Stimulated activated naive CD8-positive, alpha-beta T cell treated with anti-CD3 and anti-CD28 coated beads, Interleukin-15, Interleukin-2, amounts not matched to agents 100 ng/mL and 50 ng/mL, for 24 hours (primary cell): ENCODE results near the gene H6PD.

ENCODE experiments used
- H3K27ac Mint-ChIP-seq: one replicate; pipeline ENCODE4 v1.8.0; 2021; ENCODE audit warnings: mild to moderate bottlenecking, mixed read lengths
- H3K27me3 Mint-ChIP-seq: one replicate; pipeline ENCODE4 v1.8.0; 2021; ENCODE audit warnings: mixed read lengths
- H3K36me3 Mint-ChIP-seq: one replicate; pipeline ENCODE4 v1.8.0; 2021; ENCODE audit warnings: low read depth, mixed read lengths
- H3K4me1 Mint-ChIP-seq: one replicate; pipeline ENCODE4 v1.8.0; 2021; ENCODE audit warnings: low read depth, mixed read lengths
- H3K4me3 Mint-ChIP-seq: one replicate; pipeline ENCODE4 v1.8.0; 2021; ENCODE audit warnings: mild to moderate bottlenecking, mixed read lengths
- H3K9me3 Mint-ChIP-seq: one replicate; pipeline ENCODE4 v1.8.0; 2021; ENCODE audit warnings: mixed read lengths

H6PD gene

DNA sequence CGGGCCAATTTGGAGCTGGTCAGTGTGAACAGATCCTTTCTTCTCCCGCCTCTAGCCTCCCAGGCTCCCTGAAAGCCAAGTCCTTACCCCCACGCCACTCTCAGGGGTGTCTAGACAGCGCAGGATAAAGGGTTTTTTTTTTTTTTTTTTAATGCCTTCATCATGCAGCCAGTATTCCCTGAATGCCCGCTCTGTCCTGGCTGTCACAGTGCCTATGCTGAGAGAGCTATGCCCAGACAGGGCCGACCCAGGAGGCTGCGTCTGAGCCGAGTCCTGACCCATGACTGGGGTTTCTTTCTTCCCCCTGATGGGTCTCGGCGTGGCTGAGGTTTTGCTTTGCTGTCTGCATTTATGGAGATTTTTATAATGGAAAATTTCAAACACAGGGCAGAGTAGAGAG, 76.5 kb downstream of the H6PD start:
- Mint-ChIP-seq H3K4me3 (no peak overlapping the region), H3K4me1 (peaks cover 19% of the 10 kb centered on the region), H3K36me3 (no peaks in the 10 kb centered on the region), H3K27ac (no peak overlapping the region), H3K27me3 (no peaks in the 10 kb centered on the region), H3K9me3 (no peaks in the 10 kb centered on the region)

DNA sequence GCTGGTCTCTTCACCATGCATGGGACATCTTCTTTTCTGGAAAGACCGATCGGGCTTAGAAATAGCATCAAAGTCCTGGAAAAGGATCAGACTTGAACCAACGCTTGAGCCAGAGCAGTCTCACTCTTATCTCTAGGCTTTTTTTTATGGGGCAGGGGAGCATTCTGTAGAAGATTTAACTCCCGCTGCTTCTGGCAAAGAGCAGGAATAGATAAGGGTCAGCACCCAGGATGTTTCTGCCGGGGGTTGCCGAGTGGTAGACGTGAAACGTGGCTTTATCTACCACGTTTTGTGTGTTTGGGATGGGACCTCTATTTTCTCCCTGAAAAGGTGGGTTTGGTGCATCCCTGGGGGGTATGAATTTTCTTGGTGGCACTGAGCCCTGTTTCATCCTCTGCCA, 76.9 kb downstream of the H6PD start:
- peaks cover 22% of the 10 kb centered on the region for H3K4me1 Mint-ChIP-seq
- no peak overlapping the region for H3K27ac Mint-ChIP-seq
- no peaks in the 10 kb centered on the region for H3K9me3 Mint-ChIP-seq
- no peaks in the 10 kb centered on the region for H3K36me3 Mint-ChIP-seq
- no peaks in the 10 kb centered on the region for H3K27me3 Mint-ChIP-seq
- no peak overlapping the region for H3K4me3 Mint-ChIP-seq

DNA sequence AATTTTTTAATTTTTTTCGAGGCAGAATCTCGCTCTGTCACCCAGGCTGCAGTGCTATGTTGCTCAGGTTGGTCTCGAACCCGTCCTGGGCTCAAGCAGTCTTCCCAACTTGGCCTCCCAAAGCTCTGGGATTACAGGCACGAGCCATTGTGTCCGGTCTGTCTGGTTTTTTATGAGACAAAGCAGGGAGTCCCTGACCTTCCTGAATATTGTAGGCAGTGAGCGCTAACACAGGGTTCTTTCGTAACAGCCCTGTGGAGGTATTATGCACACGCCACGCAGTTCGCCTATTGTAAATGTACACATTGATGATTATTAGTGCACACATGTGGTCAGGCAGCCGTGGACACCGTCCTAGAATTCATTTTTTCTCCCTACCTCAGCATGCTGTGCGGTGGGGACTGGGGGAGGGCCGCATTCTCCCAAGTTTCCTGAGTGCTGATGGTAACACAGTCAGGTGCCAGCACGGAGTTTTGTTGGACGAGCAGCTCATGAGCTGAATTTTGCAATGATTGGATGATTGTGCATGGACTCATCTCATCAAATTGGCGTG, 77.7 kb downstream of the H6PD start:
- Mint-ChIP-seq H3K4me1 (peaks cover 28% of the 10 kb centered on the region), H3K36me3 (no peaks in the 10 kb centered on the region), H3K27ac (no peak overlapping the region), H3K27me3 (no peaks in the 10 kb centered on the region), H3K9me3 (no peaks in the 10 kb centered on the region), H3K4me3 (no peak overlapping the region)

DNA sequence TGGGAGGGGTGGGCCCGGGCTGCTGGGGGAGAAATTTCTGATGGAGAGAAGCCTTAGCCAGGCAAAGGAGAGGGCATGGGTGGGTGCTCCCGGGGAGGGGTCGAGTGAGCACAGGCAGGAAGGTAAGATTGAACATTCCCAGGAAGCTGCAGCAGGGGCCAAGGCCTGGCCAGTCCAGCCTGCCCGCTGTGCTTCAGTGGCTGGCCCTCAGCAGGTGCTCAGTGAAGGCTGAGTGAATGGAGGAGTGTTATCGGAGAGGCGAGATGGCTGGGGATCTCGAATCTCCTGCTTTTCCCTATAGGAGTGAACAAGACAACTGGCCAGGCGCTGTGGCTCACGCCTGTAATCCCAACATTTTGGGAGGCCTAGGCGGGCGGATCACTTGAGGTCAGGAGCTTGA, 79.0 kb downstream of the H6PD start:
- Mint-ChIP-seq H3K27me3 (no peaks in the 10 kb centered on the region), H3K4me1 (peaks cover 41% of the 10 kb centered on the region), H3K36me3 (no peaks in the 10 kb centered on the region), H3K9me3 (no peaks in the 10 kb centered on the region), H3K4me3 (no peak overlapping the region), H3K27ac (no peak overlapping the region)

DNA sequence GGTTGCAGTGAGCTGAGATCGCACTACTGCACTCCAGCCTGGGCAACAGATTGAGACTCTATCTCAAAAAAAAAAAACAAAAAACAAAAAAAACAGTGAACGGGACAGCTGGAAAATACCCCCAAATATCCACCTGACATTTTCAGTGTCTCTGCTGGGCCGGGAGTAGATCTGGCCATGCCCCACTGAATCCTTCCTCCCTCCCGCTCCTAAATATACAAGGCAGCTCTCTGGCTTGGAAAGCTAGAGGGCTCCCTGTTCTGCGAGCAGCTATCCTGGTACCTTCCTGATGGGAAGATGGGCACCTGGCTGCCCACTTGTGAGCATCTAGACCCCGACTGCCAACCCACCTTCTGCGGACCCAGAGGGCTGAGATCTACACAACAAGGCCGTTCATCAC, 79.5 kb downstream of the H6PD start:
- no peaks in the 10 kb centered on the region for H3K36me3 Mint-ChIP-seq
- H3K27ac Mint-ChIP-seq, result no peak overlapping the region
- H3K9me3 Mint-ChIP-seq, result no peaks in the 10 kb centered on the region
- H3K4me3 Mint-ChIP-seq, result no peak overlapping the region
- H3K4me1 Mint-ChIP-seq, result peaks cover 41% of the 10 kb centered on the region
- H3K27me3 Mint-ChIP-seq, result no peaks in the 10 kb centered on the region

DNA sequence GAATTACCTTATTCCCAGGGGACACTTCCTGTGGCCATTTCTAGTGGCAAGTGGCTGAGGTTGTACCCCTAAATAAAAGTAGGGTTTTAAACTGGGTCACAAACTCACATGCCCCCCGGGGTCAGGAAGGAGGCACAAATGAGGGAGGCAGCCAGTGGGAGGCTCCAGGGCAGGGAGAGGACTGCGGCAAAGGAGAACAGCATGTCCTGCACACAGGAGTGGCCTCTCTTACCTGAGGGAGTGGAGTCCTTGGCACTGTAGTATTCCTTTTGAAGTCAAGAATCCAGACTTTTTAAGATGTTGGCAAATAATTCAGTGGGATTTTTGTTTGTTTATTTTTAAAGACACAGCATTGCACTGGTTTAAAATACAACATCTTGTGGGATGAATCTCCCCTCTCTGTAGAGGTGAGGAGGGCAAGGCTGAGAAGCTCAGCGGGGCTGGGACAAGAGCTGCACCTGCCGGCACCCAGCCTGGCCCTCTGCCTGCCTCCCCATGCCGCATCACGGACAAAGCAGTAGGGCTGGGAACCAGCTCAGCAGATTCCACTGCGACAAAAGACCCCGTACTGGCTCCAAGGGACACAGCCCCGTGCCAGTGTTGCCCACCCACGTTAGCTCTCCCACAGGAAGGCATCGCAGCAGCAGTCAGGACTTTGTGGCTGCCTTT, 80.3 kb downstream of the H6PD start:
- peaks cover 41% of the 10 kb centered on the region for H3K4me1 Mint-ChIP-seq
- H3K36me3 Mint-ChIP-seq, result no peaks in the 10 kb centered on the region
- H3K27ac Mint-ChIP-seq, result peak overlapping the region; percentile 49
- H3K4me3 Mint-ChIP-seq, result no peak overlapping the region
- no peaks in the 10 kb centered on the region for H3K27me3 Mint-ChIP-seq
- H3K9me3 Mint-ChIP-seq, result no peaks in the 10 kb centered on the region

DNA sequence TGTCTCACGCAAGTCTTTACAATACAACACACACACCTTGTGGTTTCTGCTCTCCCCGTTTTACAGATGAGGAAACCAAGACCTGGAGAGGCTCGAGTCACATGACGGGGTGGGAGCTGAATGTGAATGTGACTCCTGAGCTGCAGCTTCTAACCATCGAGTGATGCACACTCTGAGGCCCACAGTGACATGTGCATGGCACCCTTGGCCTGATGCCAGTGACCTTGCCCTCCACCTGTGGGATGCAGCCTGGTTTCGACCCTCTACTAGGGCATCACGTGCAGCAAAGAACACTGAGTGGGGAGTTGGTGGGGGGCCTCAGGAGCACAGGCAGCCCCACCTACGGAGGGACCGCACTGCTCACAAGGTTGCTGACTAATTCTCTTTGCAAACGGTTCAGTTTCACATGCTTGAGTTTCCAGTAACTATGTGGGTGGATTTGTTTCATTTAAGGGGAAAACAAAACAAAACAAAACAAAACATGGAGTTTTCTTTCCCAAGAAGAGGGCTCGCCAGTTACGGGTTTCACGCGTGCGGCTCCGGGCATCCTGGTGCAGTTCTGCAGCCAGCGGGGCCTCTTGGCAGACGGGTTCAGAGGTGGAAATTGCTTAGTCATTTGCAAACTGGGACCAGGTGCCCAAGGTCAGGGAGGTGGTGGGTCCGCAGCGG, 81.0 kb downstream of the H6PD start:
- Mint-ChIP-seq H3K27me3 (no peaks in the 10 kb centered on the region), H3K4me3 (peak overlapping the region; percentile 3), H3K9me3 (no peaks in the 10 kb centered on the region), H3K36me3 (no peaks in the 10 kb centered on the region), H3K27ac (peak overlapping the region; percentile 49), H3K4me1 (peaks cover 41% of the 10 kb centered on the region)

DNA sequence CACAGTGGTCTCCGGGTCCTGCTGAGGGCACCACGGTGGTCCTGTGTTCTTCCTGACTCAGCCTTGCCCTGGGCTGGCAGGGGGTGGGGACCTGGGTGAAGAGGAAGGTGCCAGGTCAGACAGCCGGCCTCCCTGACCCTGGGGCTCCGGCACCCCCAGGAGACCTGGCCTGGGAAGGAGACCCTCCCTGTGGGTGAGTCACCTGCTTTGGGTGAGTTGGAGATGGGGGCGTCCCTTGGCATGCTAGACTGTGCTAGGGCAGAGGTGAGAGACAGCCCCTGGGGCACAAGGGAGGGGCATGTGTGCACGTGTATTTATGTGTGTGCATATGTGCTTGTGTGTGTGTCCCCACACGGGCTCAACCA, 81.5 kb downstream of the H6PD start:
- peaks cover 41% of the 10 kb centered on the region for H3K4me1 Mint-ChIP-seq
- no peaks in the 10 kb centered on the region for H3K27me3 Mint-ChIP-seq
- H3K36me3 Mint-ChIP-seq, result no peaks in the 10 kb centered on the region
- no peak overlapping the region for H3K4me3 Mint-ChIP-seq
- H3K27ac Mint-ChIP-seq, result no peak overlapping the region
- H3K9me3 Mint-ChIP-seq, result no peaks in the 10 kb centered on the region

DNA sequence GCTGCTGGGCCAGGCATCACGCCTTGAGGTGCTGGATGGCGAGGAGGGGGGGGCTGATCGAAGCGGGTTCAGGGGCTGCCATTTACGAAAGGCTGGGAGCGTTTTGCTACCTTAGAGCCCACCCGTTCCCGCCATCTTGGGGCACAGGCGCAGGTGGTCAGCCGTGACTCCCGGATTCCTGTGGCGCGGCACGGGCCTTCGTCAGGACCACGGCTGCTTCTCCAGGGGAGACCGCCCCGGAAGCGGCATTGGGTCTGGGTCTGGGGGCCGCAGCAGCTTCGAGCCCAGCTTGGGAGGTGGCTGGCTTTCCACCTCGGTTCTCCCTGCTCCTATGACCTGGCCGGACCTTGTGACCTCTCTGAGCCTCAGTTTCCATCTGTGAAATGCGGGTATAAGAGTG, 81.9 kb downstream of the H6PD start:
- H3K9me3 Mint-ChIP-seq, result no peaks in the 10 kb centered on the region
- H3K4me1 Mint-ChIP-seq, result peaks cover 41% of the 10 kb centered on the region
- H3K27ac Mint-ChIP-seq, result no peak overlapping the region
- H3K36me3 Mint-ChIP-seq, result no peaks in the 10 kb centered on the region
- H3K27me3 Mint-ChIP-seq, result no peaks in the 10 kb centered on the region
- no peak overlapping the region for H3K4me3 Mint-ChIP-seq

DNA sequence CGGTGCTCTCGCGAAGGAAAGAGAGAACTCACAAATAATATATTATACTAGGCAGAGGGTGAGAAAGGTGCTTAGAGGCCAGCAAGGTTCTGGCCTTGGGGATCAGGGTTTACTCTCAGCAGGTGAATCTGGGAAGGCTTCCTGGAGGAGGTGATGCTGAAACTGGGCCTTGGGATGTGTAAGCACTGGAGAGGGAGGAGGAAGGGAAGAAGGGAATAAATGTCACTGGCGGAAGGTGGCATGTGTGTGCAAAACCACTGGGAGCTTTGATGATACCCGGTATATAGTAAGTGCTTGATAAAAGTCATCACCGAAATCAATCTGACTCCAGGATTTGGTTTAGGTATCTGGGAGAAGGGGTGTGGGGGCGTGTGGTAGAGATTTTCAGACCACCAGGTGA, 82.5 kb downstream of the H6PD start:
- H3K4me3 Mint-ChIP-seq, result no peak overlapping the region
- peaks cover 41% of the 10 kb centered on the region for H3K4me1 Mint-ChIP-seq

DNA sequence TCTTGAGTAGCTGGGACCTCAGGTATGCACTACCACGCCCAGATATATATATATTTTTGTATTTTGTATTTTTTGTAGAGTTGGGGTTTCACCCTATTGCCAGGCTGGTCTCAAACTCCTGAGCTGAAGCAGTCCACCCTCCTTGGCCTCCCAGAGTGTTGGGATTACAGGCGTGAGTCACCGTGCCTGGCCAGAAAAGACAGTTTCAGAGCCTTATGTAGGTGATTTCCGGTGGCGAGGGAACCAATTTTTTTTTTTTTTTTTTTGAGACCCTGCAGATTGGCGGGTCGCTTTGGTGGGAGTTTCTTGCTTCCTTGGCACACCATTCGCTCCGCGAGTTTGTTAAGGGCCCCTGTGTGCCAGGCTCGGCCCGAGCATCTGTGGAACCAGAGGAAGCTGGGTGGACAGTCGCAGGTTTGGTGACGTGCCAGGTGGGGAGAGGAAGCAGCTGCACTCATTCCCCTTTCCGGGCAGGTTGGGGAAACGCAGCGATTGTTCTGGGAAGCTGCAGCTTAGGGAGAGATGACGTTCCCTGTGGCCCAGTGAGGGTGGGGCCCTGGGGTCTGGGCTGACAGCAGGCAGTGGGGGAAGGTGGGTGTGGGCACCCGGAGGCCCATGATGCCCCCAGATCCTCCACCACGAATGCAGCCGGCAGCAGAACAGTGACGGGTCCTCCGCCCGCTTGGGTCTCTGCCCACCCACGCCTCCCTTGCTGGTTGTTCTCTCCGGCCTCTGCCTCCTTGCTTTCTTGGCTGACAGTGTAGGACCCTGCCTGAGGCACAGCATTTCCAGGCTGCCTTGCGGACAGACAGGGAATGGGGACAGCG, 83.2 kb downstream of the H6PD start:
- Mint-ChIP-seq H3K27me3 (no peaks in the 10 kb centered on the region), H3K4me1 (peaks cover 41% of the 10 kb centered on the region)

More for the DNA sequence above, 82.5 kb downstream of the H6PD start:
- H3K36me3 Mint-ChIP-seq, result no peaks in the 10 kb centered on the region
- H3K9me3 Mint-ChIP-seq, result no peaks in the 10 kb centered on the region
- H3K27me3 Mint-ChIP-seq, result no peaks in the 10 kb centered on the region
- no peak overlapping the region for H3K27ac Mint-ChIP-seq

DNA sequence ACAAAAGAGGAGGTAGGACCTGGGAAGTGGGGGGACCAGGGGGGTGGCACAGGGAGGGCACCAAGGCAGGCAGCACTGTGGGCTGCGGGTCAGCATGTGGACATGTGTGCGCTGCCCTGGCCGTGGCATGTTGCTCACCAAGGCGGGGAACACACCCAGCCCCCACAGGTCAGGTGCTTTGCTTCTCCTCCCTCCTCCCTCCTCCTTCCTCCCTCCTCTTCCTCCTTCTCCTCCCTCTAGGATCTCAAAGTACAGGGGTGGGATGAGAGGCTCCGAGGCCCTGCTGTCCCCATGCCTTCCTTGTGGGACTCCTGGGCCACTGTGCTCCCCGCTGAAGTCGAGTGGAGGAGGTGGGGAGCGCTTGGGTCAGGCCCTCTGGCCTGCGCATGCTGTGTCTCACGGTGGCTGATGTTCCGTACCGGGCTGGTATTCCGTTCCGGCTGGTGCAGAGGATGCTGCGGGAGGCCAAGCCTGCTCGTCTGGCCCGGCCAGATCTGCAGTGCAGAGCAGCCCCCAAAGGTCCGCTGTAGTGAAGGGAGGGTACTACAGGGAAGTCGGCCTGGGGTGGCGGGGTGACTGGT, 84.7 kb downstream of the H6PD start:
- H3K9me3 Mint-ChIP-seq, result no peaks in the 10 kb centered on the region
- H3K27ac Mint-ChIP-seq, result no peak overlapping the region
- H3K4me3 Mint-ChIP-seq, result no peak overlapping the region
- no peaks in the 10 kb centered on the region for H3K36me3 Mint-ChIP-seq
- H3K27me3 Mint-ChIP-seq, result no peaks in the 10 kb centered on the region
- H3K4me1 Mint-ChIP-seq, result peaks cover 40% of the 10 kb centered on the region

More for the DNA sequence above, 83.2 kb downstream of the H6PD start:
- Mint-ChIP-seq H3K9me3 (no peaks in the 10 kb centered on the region), H3K27ac (peak overlapping the region; percentile 3), H3K36me3 (no peaks in the 10 kb centered on the region), H3K4me3 (peak overlapping the region; percentile 47)

DNA sequence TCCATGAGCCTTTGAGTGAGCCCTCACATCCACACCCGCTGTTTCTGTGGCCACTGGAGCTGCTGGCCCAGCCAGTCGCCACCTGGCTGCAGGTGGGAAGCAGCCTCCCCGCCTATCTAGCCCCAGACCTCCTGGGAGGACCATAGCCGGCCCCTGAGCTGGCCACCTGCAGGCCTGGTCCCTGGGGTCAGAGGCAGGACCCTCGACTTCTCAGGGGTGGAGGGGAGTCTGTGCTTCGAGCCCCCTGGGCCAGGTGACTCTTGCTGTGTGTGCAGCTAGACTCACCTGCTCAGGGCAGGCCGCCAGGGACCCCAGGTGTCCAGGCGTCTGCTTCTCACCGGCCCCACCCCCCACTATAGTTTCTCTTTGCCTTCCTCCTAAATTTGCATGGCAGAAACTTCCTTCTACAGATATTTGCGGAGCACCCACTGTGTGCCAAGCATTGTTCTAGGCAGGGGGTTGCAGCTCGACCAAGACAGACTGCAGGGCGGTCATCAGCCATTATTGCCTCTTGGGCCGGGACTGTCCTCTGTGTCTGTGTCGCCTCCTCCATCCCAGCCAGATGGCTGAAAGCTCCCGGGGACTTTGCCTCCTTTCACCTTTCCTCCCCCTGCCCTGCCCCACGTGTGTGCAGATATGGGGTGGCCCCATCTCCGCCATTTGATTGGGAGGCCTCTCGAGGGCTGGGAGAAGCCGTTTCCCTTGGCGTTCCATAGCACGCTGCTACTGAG, 85.4 kb downstream of the H6PD start:
- Mint-ChIP-seq H3K4me3 (no peak overlapping the region), H3K27ac (no peak overlapping the region), H3K4me1 (peaks cover 33% of the 10 kb centered on the region), H3K27me3 (no peaks in the 10 kb centered on the region), H3K9me3 (no peaks in the 10 kb centered on the region), H3K36me3 (no peaks in the 10 kb centered on the region)
